GM12878 (cell line): ENCODE data around the gene GRM7.

Source experiments
- CEBPB ChIP-seq, 2 experiments: fragments of 150-350 bp in 1 of 2; IDR thresholded peaks; 2 replicates each; pipeline ENCODE4 v1.6.1; 2012 to 2014; ENCODE audit warnings: low read depth in 2 of 2, low read length in 2 of 2, borderline replicate concordance in 1 of 2, inconsistent platforms in 1 of 2
- CTCF ChIP-seq, 3 experiments: IDR thresholded peaks in 2 of 3; conservative IDR thresholded peaks in 1 of 3; 2 replicates each; pipeline ENCODE4 v1.5.1; 2011; ENCODE audit warnings: low read depth in 3 of 3, low read length in 3 of 3, mild to moderate bottlenecking in 3 of 3, control low read depth in 2 of 3, moderate library complexity in 2 of 3, inconsistent platforms in 1 of 3, mixed read lengths in 1 of 3; ENCODE audit not compliant: control insufficient read depth in 2 of 3, insufficient read depth in 1 of 3; ENCODE audit errors: extremely low read depth in 1 of 3
- DPF2 ChIP-seq: fragments of 450-650 bp; IDR thresholded peaks from 2 replicates; pipeline ENCODE4 v1.6.1; 2017; ENCODE audit warnings: mild to moderate bottlenecking
- GABPA ChIP-seq: IDR thresholded peaks from 2 replicates; pipeline ENCODE4 v1.6.1; 2014; ENCODE audit warnings: antibody characterized with exemption, low read depth, mild to moderate bottlenecking, inconsistent platforms
- POLR2A ChIP-seq: IDR thresholded peaks from 2 replicates; pipeline ENCODE4 v1.6.1; 2011; ENCODE audit warnings: low read depth, mild to moderate bottlenecking, low read length
- POLR2AphosphoS5 ChIP-seq: IDR thresholded peaks from 2 replicates; pipeline ENCODE4 v1.6.1; 2011; ENCODE audit warnings: mild to moderate bottlenecking, low read length, inconsistent platforms
- PRDM15 ChIP-seq: fragments of 450-650 bp; formaldehyde crosslinking; IDR thresholded peaks from 2 replicates; pipeline ENCODE4 v1.4.0; 2020; ENCODE audit warnings: mild to moderate bottlenecking, moderate library complexity
- RB1 ChIP-seq: fragments of 450-650 bp; formaldehyde crosslinking; IDR thresholded peaks from 2 replicates; pipeline ENCODE4 v1.6.1; 2017; ENCODE audit warnings: mild to moderate bottlenecking, borderline replicate concordance
- RELA ChIP-seq: fragments of 450-650 bp; IDR thresholded peaks from 2 replicates; pipeline ENCODE4 v1.8.0; 2014; ENCODE audit warnings: borderline replicate concordance; ENCODE audit not compliant: partially characterized antibody
- USF1 ChIP-seq: IDR thresholded peaks from 2 replicates; pipeline ENCODE4 v1.6.1; 2011; ENCODE audit warnings: borderline replicate concordance, low read depth, mild to moderate bottlenecking, moderate library complexity, mixed read lengths, low read length; ENCODE audit not compliant: insufficient read depth; ENCODE audit errors: extremely low read length
- ZNF274 ChIP-seq: IDR thresholded peaks from one replicate; pipeline ENCODE4 v1.8.0; 2011; ENCODE audit not compliant: insufficient read length, insufficient read depth

GRCh38 chr3:7651274-7651673, 790.4 kb downstream of the GRM7 start:
- no peak for TF ChIP-seq POLR2A
- TF ChIP-seq CEBPB (IDR thresholded peaks at IDR 0.05; ENCODE audit: borderline replicate concordance in 1 of 2, low read depth in 2 of 2, low read length in 2 of 2) = no peak
- no peak for TF ChIP-seq POLR2AphosphoS5
- TF ChIP-seq RELA = no peak
- no peak for TF ChIP-seq GABPA
- no peak for TF ChIP-seq ZNF274
- no peak for TF ChIP-seq CTCF (IDR thresholded peaks at IDR 0.05 in 2 of 3, conservative IDR thresholded peaks at IDR 0.05 in 1 of 3; ENCODE audit: control insufficient read depth in 2 of 3, extremely low read depth in 1 of 3, insufficient read depth in 1 of 3, low read depth in 3 of 3, low read length in 3 of 3)
- no peak for TF ChIP-seq USF1
- no peak for TF ChIP-seq PRDM15 (CRISPR knock-in tag)
- TF ChIP-seq DPF2 = no peak
- TF ChIP-seq RB1 = no peak
